Measurements from ENCODE around the gene DUSP7. TPM values are rescaled to one million over a fixed set of nuclear protein-coding genes. Genes with fewer than 3 reads are reported as not detected.

DUSP7 gene
- total RNA-seq, 1 donor from 2014 or later = 59.9 TPM

DNA sequence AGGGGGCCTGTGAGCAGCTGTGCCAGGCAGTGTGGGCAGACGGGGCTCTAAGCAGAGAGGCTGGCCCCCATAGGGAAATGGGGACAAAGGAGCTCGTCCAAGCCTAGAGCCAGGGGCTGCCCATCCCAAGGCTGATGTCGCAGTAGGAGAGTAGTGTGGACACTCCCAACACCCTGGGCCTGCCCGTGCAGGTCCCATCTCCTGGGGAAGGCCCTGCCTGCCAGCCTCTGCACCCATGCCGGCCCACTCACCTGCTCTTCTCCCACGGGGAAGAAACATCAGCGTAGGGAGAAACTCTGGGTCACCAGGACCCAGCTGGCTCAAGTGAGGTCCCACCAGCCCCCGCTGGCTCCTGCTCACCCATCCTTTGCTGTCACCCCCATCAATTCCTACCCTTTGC is 10.7 kb upstream of the DUSP7 start:
- Histone ChIP-seq H3K9me3 (no peaks in the 10 kb centered on the region), H3K27ac (peak overlapping the region; percentile 79), H3K4me1 (peaks cover 94% of the 10 kb centered on the region), H3K4me3 (no peak overlapping the region), H3K36me3 (no peaks in the 10 kb centered on the region), H3K27me3 (no peaks in the 10 kb centered on the region)
- intact Hi-C loops (cut with DNase I) = no loop called here
- no peak for DNase-seq (ENCODE audit: extremely low spot score in 2 of 2)
- TF ChIP-seq POLR2A (IDR thresholded peaks at IDR 0.05) (no peak), POLR2AphosphoS5 (IDR thresholded peaks at IDR 0.05; ENCODE audit: insufficient read depth in 1 of 2, low read depth in 1 of 2) (no peak)
- TF ChIP-seq, protein P1, sequence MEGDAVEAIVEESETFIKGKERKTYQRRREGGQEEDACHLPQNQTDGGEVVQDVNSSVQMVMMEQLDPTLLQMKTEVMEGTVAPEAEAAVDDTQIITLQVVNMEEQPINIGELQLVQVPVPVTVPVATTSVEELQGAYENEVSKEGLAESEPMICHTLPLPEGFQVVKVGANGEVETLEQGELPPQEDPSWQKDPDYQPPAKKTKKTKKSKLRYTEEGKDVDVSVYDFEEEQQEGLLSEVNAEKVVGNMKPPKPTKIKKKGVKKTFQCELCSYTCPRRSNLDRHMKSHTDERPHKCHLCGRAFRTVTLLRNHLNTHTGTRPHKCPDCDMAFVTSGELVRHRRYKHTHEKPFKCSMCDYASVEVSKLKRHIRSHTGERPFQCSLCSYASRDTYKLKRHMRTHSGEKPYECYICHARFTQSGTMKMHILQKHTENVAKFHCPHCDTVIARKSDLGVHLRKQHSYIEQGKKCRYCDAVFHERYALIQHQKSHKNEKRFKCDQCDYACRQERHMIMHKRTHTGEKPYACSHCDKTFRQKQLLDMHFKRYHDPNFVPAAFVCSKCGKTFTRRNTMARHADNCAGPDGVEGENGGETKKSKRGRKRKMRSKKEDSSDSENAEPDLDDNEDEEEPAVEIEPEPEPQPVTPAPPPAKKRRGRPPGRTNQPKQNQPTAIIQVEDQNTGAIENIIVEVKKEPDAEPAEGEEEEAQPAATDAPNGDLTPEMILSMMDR (IDR thresholded peaks at IDR 0.05) = no peak

DNA sequence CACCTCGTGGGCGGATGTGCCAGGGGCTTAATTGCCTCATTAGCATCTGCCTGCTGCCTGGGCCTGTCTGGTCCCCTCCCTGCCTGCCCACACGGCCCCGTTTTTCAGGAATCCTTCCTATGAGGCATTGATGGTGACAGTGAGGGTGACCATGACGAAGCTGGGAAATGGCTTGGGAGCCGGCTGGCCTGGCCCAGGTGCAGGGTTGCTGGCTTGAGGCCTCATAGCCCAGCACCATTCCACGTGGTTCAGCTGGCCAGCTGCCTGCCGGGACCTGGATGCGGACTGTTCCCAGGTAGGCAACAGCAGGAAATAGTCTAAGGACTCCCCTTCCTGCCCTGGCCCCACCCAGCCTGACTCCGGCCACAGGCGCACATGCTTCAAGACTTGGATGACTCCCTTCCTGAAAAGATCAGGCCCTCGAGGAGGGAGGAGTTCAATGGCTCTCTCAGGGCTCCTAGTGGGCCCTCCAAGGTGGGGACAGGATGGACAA is 8.9 kb upstream of the DUSP7 start:
- Histone ChIP-seq H3K27me3 (no peaks in the 10 kb centered on the region), H3K4me1 (peaks cover 87% of the 10 kb centered on the region), H3K9me3 (no peaks in the 10 kb centered on the region), H3K4me3 (no peak overlapping the region), H3K27ac (peak overlapping the region; percentile 67), H3K36me3 (no peaks in the 10 kb centered on the region)
- no peak for DNase-seq (ENCODE audit: extremely low spot score in 2 of 2)
- intact Hi-C loops (cut with DNase I) = no loop called here
- TF ChIP-seq POLR2A (IDR thresholded peaks at IDR 0.05) (no peak), POLR2AphosphoS5 (IDR thresholded peaks at IDR 0.05; ENCODE audit: insufficient read depth in 1 of 2, low read depth in 1 of 2) (peak; percentile 61 to 71)

DNA sequence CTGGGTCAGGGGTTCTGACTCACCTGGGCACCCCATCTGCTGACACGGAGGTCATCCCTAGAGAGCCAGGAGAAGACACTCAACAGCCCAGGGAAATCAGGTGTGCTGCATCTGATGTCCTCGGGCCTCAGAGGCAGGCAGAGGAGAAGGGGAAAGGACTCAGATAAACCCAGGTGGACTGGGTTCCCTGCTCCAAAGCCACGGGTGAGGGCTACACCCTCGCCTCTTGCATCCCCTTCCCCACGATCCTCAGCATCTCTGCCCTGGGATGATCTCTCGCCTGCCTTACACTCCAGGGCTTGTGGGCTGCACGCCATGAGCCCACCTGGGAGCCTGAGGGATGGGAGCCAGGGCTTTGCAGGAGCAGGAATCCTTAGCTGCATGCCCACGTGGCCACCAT is 8.2 kb upstream of the DUSP7 start:
- no peak for DNase-seq (ENCODE audit: extremely low spot score in 2 of 2)
- intact Hi-C loops (cut with DNase I) = no loop called here
- Histone ChIP-seq H3K27ac (peak overlapping the region; percentile 9), H3K36me3 (no peaks in the 10 kb centered on the region), H3K9me3 (no peaks in the 10 kb centered on the region), H3K27me3 (no peaks in the 10 kb centered on the region), H3K4me1 (peaks cover 79% of the 10 kb centered on the region), H3K4me3 (no peak overlapping the region)
- TF ChIP-seq POLR2A (IDR thresholded peaks at IDR 0.05) (no peak), POLR2AphosphoS5 (IDR thresholded peaks at IDR 0.05; ENCODE audit: insufficient read depth in 1 of 2, low read depth in 1 of 2) (no peak)
- TF ChIP-seq, protein P1 (IDR thresholded peaks at IDR 0.05) = no peak

- Histone ChIP-seq H3K27ac (peak overlapping the region; percentile 42), H3K27me3 (no peaks in the 10 kb centered on the region), H3K4me3 (no peak overlapping the region), H3K36me3 (no peaks in the 10 kb centered on the region), H3K4me1 (peaks cover 66% of the 10 kb centered on the region), H3K9me3 (no peaks in the 10 kb centered on the region)
- TF ChIP-seq, protein P1 (IDR thresholded peaks at IDR 0.05) = no peak
- TF ChIP-seq POLR2A (IDR thresholded peaks at IDR 0.05) (no peak), POLR2AphosphoS5 (IDR thresholded peaks at IDR 0.05; ENCODE audit: insufficient read depth in 1 of 2, low read depth in 1 of 2) (no peak)
- intact Hi-C loops (cut with DNase I) = no loop called here
- DNase-seq (ENCODE audit: extremely low spot score in 2 of 2) = no peak
Measured at GRCh38 chr3:52063026-52063723, 6.8 kb upstream of the DUSP7 start.

- TF ChIP-seq POLR2AphosphoS5 (IDR thresholded peaks at IDR 0.05; ENCODE audit: insufficient read depth in 1 of 2, low read depth in 1 of 2) (peak; percentile 58 to 61), POLR2A (IDR thresholded peaks at IDR 0.05) (no peak)
- Histone ChIP-seq H3K4me3 (no peak overlapping the region), H3K27ac (peak overlapping the region; percentile 47), H3K4me1 (peaks cover 66% of the 10 kb centered on the region), H3K36me3 (no peaks in the 10 kb centered on the region), H3K27me3 (no peaks in the 10 kb centered on the region), H3K9me3 (no peaks in the 10 kb centered on the region)
- intact Hi-C loops (cut with DNase I) = no loop called here
- DNase-seq (ENCODE audit: extremely low spot score in 2 of 2) = no peak
Measured at GRCh38 chr3:52062505-52062904, 6.1 kb upstream of the DUSP7 start.
